Progenitor cell of endocrine pancreas (in vitro differentiated cells): Measurements from ENCODE around the gene ISLR2. TPM values are rescaled to one million over a fixed set of nuclear protein-coding genes. Genes with fewer than 3 reads are reported as not detected.

Source experiments
- DNase-seq: peaks from one replicate; pipeline ENCODE4 v3.0.0; 2021; ENCODE audit warnings: low spot score; ENCODE audit not compliant: unreplicated experiment
- H3K27ac Mint-ChIP-seq: 2 replicates; pipeline ENCODE4 v1.8.0; 2021; ENCODE audit warnings: mild to moderate bottlenecking, moderate library complexity, mixed read lengths
- H3K27me3 Mint-ChIP-seq: 2 replicates; pipeline ENCODE4 v1.8.0; 2021; ENCODE audit warnings: mixed read lengths
- H3K36me3 Mint-ChIP-seq: 2 replicates; pipeline ENCODE4 v1.8.0; 2022; ENCODE audit warnings: mixed read lengths; ENCODE audit not compliant: insufficient read depth
- H3K4me1 Mint-ChIP-seq: 2 replicates; pipeline ENCODE4 v1.8.0; 2021; ENCODE audit warnings: low read depth, mixed read lengths
- H3K4me3 Mint-ChIP-seq: 2 replicates; pipeline ENCODE4 v1.8.0; 2021; ENCODE audit warnings: low read depth, mild to moderate bottlenecking, moderate library complexity, mixed read lengths
- H3K9me3 Mint-ChIP-seq: 2 replicates; pipeline ENCODE4 v1.8.0; 2021; ENCODE audit warnings: low read depth, mixed read lengths
- total RNA-seq: library from RNA; stranded (reverse); gene quantifications from 2 replicates; pipeline ENCODE4 v1.2.1, GENCODE V29; 2021
- TF ChIP-seq, protein P1 (sequence below): fragments of 200-600 bp; sonication (generic); IDR thresholded peaks from one replicate; pipeline ENCODE4 v1.5.0; 2021; ENCODE audit warnings: antibody characterized with exemption, mild to moderate bottlenecking; ENCODE audit not compliant: unreplicated experiment

Gene ISLR2
- total RNA-seq, 1 donor from 2014 or later: 0.14 TPM

DNA sequence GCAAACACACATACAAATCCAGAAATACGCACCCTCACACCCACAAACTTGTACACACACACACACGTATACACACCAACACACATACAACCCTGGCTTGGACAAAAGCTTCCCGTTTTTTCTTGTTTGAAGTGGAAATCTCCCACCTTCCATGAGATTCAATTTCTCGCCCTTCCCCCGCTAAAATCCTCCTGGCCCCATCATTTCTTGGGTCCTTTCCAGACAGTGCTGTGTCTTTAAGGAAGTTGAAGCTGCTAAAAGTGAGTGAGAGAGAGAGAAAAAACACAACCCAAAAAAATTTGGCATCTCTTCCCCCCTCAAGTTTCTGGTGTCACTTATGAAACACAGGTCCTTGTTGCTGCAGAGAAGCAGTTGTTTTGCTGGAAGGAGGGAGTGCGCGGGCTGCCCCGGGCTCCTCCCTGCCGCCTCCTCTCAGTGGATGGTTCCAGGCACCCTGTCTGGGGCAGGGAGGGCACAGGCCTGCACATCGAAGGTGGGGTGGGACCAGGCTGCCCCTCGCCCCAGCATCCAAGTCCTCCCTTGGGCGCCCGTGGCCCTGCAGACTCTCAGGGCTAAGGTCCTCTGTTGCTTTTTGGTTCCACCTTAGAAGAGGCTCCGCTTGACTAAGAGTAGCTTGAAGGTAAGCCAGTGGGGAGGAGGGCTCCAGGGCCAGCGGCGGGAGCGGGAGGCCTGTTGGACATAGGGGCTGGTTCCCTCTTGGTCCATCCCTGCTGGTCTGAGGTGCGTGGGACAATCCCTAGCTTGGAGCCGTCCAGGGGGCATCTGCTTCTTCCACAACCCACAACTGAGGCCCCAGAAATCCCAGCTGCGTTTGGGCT lies 43.2 kb downstream of the ISLR2 start, which contains the start of gene ISLR:
ISLR (plus strand) TSS at position 331 of the 839 bp plus-strand sequence. CDS start 1,149 bp downstream, outside the sequence.
- Mint-ChIP-seq H3K27me3 (peaks cover 49% of the 10 kb centered on the region), H3K36me3 (no peaks in the 10 kb centered on the region), H3K27ac (no peak within 1 kb of the TSS), H3K4me1 (peaks cover 2% of the 10 kb centered on the region), H3K9me3 (no peaks in the 10 kb centered on the region), H3K4me3 (no peak within 1 kb of the TSS)
- TF ChIP-seq, protein P1, sequence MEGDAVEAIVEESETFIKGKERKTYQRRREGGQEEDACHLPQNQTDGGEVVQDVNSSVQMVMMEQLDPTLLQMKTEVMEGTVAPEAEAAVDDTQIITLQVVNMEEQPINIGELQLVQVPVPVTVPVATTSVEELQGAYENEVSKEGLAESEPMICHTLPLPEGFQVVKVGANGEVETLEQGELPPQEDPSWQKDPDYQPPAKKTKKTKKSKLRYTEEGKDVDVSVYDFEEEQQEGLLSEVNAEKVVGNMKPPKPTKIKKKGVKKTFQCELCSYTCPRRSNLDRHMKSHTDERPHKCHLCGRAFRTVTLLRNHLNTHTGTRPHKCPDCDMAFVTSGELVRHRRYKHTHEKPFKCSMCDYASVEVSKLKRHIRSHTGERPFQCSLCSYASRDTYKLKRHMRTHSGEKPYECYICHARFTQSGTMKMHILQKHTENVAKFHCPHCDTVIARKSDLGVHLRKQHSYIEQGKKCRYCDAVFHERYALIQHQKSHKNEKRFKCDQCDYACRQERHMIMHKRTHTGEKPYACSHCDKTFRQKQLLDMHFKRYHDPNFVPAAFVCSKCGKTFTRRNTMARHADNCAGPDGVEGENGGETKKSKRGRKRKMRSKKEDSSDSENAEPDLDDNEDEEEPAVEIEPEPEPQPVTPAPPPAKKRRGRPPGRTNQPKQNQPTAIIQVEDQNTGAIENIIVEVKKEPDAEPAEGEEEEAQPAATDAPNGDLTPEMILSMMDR: no peak
- no peak for DNase-seq

DNA sequence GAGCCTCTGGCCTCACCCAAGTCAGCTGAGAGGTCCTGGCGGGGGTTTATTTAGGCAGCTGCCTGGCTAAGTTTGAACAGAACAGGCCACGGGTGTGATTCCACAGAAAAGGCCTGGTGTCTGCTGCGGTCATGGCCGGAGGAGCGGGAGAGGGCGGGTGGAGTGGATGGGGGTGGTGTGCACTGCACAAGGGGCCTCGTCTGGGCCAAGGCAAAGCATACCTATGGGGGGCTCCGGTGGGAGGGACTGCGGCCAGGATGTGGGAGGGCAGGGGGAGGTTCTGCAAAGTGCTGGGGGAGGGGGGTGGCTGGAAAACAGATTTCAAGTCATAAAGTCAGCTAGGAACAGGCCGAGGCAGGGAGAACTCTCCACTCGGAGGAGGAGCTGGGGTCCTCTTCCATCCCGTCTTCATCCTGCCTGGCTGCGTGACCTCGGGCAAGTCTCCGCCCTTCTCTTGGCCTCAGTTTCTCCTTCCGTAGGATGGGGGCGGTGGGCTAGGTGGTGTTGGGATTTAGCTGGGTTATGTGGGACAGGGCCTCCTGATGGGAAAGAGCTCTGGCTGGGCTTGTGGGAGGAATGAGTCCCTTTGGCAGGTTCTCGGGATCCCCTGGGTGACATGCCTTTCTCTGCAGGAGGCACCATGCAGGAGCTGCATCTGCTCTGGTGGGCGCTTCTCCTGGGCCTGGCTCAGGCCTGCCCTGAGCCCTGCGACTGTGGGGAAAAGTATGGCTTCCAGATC lies 44.0 kb downstream of the ISLR2 start:
- TF ChIP-seq, protein P1: no peak
- Mint-ChIP-seq H3K27ac (no peak overlapping the region), H3K4me3 (no peak overlapping the region), H3K9me3 (no peaks in the 10 kb centered on the region), H3K36me3 (no peaks in the 10 kb centered on the region), H3K4me1 (peaks cover 2% of the 10 kb centered on the region), H3K27me3 (peaks cover 41% of the 10 kb centered on the region)
- no peak for DNase-seq

DNA sequence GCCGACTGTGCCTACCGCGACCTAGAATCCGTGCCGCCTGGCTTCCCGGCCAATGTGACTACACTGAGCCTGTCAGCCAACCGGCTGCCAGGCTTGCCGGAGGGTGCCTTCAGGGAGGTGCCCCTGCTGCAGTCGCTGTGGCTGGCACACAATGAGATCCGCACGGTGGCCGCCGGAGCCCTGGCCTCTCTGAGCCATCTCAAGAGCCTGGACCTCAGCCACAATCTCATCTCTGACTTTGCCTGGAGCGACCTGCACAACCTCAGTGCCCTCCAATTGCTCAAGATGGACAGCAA lies 44.5 kb downstream of the ISLR2 start:
- Mint-ChIP-seq H3K27me3 (peaks cover 38% of the 10 kb centered on the region), H3K27ac (no peak overlapping the region), H3K36me3 (no peaks in the 10 kb centered on the region), H3K4me1 (peaks cover 2% of the 10 kb centered on the region), H3K4me3 (no peak overlapping the region), H3K9me3 (no peaks in the 10 kb centered on the region)
- TF ChIP-seq, protein P1: no peak
- no peak for DNase-seq

DNA sequence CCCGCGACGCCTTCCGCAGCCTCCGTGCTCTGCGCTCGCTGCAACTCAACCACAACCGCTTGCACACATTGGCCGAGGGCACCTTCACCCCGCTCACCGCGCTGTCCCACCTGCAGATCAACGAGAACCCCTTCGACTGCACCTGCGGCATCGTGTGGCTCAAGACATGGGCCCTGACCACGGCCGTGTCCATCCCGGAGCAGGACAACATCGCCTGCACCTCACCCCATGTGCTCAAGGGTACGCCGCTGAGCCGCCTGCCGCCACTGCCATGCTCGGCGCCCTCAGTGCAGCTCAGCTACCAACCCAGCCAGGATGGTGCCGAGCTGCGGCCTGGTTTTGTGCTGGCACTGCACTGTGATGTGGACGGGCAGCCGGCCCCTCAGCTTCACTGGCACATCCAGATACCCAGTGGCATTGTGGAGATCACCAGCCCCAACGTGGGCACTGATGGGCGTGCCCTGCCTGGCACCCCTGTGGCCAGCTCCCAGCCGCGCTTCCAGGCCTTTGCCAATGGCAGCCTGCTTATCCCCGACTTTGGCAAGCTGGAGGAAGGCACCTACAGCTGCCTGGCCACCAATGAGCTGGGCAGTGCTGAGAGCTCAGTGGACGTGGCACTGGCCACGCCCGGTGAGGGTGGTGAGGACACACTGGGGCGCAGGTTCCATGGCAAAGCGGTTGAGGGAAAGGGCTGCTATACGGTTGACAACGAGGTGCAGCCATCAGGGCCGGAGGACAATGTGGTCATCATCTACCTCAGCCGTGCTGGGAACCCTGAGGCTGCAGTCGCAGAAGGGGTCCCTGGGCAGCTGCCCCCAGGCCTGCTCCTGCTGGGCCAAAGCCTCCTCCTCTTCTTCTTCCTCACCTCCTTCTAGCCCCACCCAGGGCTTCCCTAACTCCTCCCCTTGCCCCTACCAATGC lies 45.1 kb downstream of the ISLR2 start:
- H3K4me3 Mint-ChIP-seq: no peak overlapping the region
- no peak overlapping the region for H3K27ac Mint-ChIP-seq

More for the DNA sequence above, 45.1 kb downstream of the ISLR2 start:
- no peaks in the 10 kb centered on the region for H3K9me3 Mint-ChIP-seq
- no peaks in the 10 kb centered on the region for H3K36me3 Mint-ChIP-seq
- TF ChIP-seq, protein P1: no peak
- peaks cover 2% of the 10 kb centered on the region for H3K4me1 Mint-ChIP-seq
- H3K27me3 Mint-ChIP-seq: peaks cover 36% of the 10 kb centered on the region
- DNase-seq: no peak
